HG02763 (cell line): ENCODE results near the gene HBB.
"Not testable (repeated sequence)": the region's sequence is repeated elsewhere in the genome, so short reads cannot be mapped to it uniquely, and the experiment has no call there.

Experiments used
- ATAC-seq: cut with Tn5 transposase; IDR thresholded peaks from one replicate; pipeline ENCODE4 v1.9.1; 2021; ENCODE audit warnings: mild to moderate bottlenecking, moderate library complexity; ENCODE audit not compliant: unreplicated experiment

HBB gene

GRCh38 chr11:5226732-5227310 lies at the start of gene HBB:
TSS of gene HBB (minus strand) at chr11:5227071. CDS start at chr11:5227021, 50 bp downstream.
- ATAC-seq = no peak

GRCh38 chr11:5275369-5276110 lies 48.7 kb upstream of the HBB start:
- ATAC-seq = no peak

GRCh38 chr11:5274395-5274794 lies 47.5 kb upstream of the HBB start:
- ATAC-seq = no peak

DNA sequence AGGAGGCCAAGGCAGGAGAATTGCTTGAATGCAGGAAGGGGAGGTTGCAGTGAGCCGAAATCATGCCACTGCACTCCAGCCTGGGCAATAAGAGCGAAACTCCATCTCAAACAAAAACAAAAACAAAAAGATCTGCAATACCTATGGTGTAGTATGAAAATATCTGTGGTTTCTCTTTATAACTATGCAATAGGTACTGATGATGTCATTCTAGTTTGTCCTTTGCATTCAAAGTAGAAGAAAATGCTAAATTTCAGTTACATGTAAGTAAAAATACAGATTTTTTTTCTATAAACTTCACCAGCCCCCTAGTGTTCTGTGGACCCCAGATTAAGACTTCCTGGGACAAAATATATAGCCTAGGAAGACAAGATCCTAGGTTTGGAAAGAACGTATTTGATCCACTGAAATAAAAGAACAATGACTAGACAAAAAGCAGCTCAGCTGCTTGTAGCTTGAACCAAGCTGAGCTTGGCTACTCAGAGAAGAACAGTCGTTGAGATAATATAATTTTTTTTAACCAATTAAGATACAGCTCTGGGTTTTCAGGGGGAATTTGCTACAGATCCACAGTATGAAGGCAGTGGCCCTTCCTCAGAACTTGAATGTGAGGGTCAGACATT lies 45.6 kb upstream of the HBB start:
- no peak for ATAC-seq

DNA sequence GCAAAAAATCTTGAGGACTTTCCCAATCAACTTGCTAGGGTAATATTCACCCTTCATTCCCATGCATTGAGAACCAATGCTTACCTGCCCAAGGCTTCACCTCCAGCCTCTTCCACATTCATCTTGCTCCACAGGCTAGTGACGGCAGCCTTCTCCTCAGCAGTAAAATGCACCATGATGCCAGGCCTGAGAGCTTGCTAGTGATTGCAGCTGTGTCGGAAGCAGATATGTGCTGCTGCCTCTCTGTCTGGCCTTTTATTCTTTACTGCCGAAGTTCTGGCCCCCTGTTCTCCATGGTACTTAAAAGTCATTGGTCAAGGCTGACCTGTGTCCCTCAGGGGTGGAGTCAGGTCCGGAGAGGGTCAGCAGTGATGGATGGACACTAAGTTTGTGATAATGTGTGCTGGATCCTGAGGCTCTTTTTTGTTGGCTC lies 42.9 kb upstream of the HBB start, which contains the start of gene HBE1:
Gene HBE1 (minus strand): TSS at position 231 of the 433 bp plus-strand sequence. CDS start 55 bp downstream, at position 176.
- no peak for ATAC-seq

GRCh38 chr11:5267033-5267563 lies 40.2 kb upstream of the HBB start:
- ATAC-seq = no peak

DNA sequence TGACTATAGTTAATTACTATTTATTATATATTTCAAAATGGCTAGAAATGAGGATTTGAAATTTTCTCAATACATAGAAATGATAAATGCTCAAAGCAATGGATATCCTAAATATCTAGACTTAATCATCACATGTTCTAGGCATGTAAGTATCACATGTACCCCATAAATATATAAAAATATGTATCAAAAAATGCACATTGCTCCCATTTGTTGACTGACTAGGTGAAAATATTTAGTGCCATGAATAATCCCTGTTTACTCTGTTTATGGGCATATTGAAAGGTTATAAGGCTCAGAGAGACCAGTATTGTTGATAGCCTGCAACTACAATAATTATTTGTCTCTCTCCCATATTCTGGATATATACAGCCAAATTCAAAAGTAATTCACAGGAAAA lies 39.7 kb upstream of the HBB start:
- no peak for ATAC-seq

- no peak for ATAC-seq
These were observed 39.0 kb upstream of the HBB start for GRCh38 chr11:5265832-5266231.

- no peak for ATAC-seq
These were observed 31.8 kb upstream of the HBB start for GRCh38 chr11:5258543-5259262.

- no peak for ATAC-seq
These were observed 30.4 kb upstream of the HBB start for GRCh38 chr11:5257296-5257695.

GRCh38 chr11:5254646-5255413 lies 28.0 kb upstream of the HBB start, which contains the start of gene HBG2:
TSS of gene HBG2 (minus strand) at chr11:5254781. CDS start at chr11:5254728, 53 bp downstream.
- not testable (repeated sequence) for ATAC-seq

- not testable (repeated sequence) for ATAC-seq
These were observed 27.2 kb upstream of the HBB start for GRCh38 chr11:5254023-5254422.

DNA sequence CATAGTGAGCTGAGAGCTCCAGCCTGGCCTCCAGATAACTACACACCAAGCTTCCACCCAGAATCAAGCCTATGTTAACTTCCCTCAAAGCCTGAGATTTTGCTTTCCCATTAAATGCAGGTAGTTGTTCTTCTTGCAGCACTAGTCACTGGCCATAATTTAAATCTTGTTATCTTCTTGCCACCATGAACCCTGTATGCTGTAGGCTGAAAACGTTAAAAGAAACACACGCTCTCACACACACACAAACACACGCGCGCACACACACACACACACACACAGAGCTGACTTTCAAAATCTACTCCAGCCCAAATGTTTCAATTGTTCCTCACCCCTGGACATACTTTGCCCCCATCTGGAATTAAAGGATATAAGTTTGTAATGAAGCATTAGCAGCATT lies 26.6 kb upstream of the HBB start:
- not testable (repeated sequence) for ATAC-seq

- no peak for ATAC-seq
These were observed 26.0 kb upstream of the HBB start for GRCh38 chr11:5252919-5253265.

DNA sequence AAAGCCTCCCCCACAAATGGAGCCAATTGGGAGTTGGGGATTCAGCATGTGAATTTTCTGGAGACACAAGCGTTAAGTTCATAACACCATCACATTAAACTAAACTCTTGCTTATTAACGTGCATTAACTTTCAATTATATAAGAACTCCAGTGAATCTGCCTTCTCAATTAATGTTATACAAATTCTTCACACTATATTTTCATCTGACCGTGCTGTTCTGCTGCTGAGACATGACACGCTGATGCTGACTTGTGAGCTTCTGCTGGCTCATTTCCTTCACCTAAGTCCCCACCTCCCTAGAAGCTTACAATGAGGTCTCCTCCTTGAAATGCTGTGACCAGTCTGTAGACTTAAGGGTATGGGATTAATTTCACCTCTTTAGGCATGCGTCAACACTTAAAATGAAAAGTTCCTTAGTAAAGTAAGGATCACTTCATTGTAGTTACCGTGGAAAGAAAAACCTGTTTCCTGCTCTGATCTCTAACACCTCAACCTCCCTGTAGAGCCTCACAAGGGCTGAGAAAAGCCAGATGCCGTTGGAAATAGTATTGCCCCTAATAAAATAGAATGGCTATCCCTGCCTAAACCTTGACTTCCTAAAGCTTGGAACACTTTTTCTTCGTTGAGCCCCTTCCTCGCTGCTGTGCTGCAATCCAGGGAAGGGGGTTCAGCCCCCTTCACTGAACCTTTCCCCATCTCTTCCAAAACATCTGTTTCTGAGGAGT lies 25.5 kb upstream of the HBB start:
- ATAC-seq = no peak

DNA sequence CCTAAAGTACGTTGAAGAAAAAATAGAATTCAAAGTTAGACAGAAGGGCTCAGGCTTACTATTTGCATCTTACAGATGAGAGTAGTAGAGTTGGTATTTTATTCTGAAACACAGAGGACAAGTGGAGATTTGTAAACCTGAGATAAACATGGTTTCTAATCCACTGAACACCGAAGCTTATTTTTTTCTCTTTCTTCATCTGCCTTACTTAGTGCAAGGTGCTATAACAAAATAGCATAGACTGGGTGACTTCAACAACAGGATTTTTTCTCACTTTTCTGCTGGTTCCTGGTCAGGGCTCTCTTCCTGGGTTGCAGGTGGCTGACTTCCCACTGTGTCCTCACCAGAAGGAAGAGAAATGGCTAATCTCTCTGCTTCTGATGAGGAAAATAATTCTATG lies 24.9 kb upstream of the HBB start:
- no peak for ATAC-seq

DNA sequence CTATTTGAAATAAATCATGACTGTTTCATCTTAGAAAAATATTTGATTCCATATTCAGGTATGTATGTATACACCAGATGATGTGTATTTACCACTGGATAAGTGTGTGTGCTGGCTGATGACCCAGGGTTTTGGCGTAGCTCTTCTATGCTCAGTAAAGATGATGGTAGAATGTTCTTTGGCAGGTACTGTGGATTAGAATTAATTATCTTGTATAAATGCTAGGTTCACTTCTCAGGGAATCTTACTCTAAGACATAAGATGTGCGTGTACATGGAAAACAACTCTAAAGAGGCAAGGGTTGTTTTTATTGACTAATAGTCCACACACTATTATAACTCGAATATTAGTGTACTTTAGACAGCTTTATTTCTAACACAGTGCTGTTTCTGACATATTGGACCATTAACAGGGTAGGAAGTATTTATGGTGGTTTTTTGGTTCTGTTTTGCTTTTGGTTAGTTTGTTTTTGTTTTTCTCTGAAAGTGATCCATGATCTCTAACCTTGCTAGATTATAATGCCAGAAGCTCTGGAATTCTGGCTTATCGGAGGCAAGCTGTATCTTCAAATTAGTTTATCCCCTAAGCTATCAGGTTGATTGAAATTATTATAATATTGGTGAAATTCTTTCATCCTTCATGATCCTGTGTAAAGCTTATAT lies 23.8 kb upstream of the HBB start:
- ATAC-seq = no peak

GRCh38 chr11:5249807-5250396 lies 23.0 kb upstream of the HBB start, which contains the start of gene HBG1:
TSS of gene HBG1 (minus strand) at chr11:5249857. CDS start at chr11:5249804, 53 bp downstream.
- ATAC-seq = not testable (repeated sequence)

DNA sequence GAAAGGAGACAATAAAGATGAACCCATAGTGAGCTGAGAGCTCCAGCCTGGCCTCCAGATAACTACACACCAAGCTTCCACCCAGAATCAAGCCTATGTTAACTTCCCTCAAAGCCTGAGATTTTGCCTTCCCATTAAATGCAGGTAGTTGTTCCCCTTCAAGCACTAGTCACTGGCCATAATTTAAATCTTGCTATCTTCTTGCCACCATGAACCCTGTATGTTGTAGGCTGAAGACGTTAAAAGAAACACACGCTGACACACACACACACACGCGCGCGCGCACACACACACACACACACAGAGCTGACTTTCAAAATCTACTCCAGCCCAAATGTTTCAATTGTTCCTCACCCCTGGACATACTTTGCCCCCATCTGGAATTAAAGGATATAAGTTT lies 21.6 kb upstream of the HBB start:
- not testable (repeated sequence) for ATAC-seq
